Fibroblast of pulmonary artery (primary cell): ENCODE measurements around the gene SLC27A2.
A peak's percentile ranks its signal among the peaks of the same experiment; 100 is the strongest.

ENCODE experiments used
- DNase-seq: peaks from one replicate; pipeline ENCODE4 v3.0.0-alpha.2; 2010; ENCODE audit warnings: low read depth
- H3K4me3 ChIP-seq: replicated peaks from 2 replicates; pipeline ENCODE4 v1.5.1; 2011; ENCODE audit warnings: low read depth, mild to moderate bottlenecking, control low read depth, low read length, moderate library complexity
- CTCF ChIP-seq: IDR thresholded peaks from 2 replicates; pipeline ENCODE4 v1.5.1; 2011; ENCODE audit warnings: mild to moderate bottlenecking, control low read depth, low read length, inconsistent platforms; ENCODE audit errors: missing control alignments

The SLC27A2 gene

GRCh38 chr15:50225057-50225456, 43.1 kb downstream of the SLC27A2 start:
- TF ChIP-seq CTCF = no peak
- no peak for DNase-seq
- no peak overlapping the region for H3K4me3 ChIP-seq

GRCh38 chr15:50225938-50226337, 43.9 kb downstream of the SLC27A2 start:
- no peak overlapping the region for H3K4me3 ChIP-seq
- TF ChIP-seq CTCF = no peak
- DNase-seq = no peak

GRCh38 chr15:50227076-50227475, 45.1 kb downstream of the SLC27A2 start:
- no peak overlapping the region for H3K4me3 ChIP-seq
- peak; percentile 17 for DNase-seq
- TF ChIP-seq CTCF = no peak

- TF ChIP-seq CTCF = no peak
- DNase-seq = no peak
- H3K4me3 ChIP-seq = no peak overlapping the region
Measured at GRCh38 chr15:50228866-50229265, 46.9 kb downstream of the SLC27A2 start.

- DNase-seq = peak; percentile 8
- H3K4me3 ChIP-seq = no peak overlapping the region
- no peak for TF ChIP-seq CTCF
Measured at GRCh38 chr15:50229336-50229735, 47.3 kb downstream of the SLC27A2 start.

- DNase-seq = no peak
- no peak for TF ChIP-seq CTCF
- H3K4me3 ChIP-seq = no peak overlapping the region
Measured at GRCh38 chr15:50231761-50232160, 49.8 kb downstream of the SLC27A2 start.

GRCh38 chr15:50232791-50233190, 50.8 kb downstream of the SLC27A2 start:
- no peak overlapping the region for H3K4me3 ChIP-seq
- DNase-seq = no peak
- TF ChIP-seq CTCF = no peak
